Spleen (tissue), 11 donors: ENCODE data around the gene HES1. TPM values are rescaled to one million over a fixed set of nuclear protein-coding genes. Genes with fewer than 3 reads are reported as not detected.

ENCODE experiments used
- DNase-seq: peaks from one replicate; pipeline ENCODE4 v3.0.0-alpha.2; 2020
- H3K27ac ChIP-seq, 8 donors: fragments of 200-600 bp; sonication (generic) in 7 of 8; 1 replicate in 4 of 8; 2 replicates in 4 of 8; pipeline versions ENCODE4 v1.5.0 to v1.8.0; 2016 to 2021; ENCODE audit warnings: inconsistent platforms in 4 of 8, mild to moderate bottlenecking in 4 of 8, moderate library complexity in 1 of 8
- H3K27me3 ChIP-seq, 7 donors: fragments of 200-600 bp; sonication (generic) in 6 of 7; replicated peaks in 1 of 7; 1 replicate in 4 of 7; 2 replicates in 3 of 7; pipeline versions ENCODE4 v1.5.0 to v1.8.0; 2016 to 2021; ENCODE audit warnings: inconsistent platforms in 3 of 7, mild to moderate bottlenecking in 1 of 7
- H3K36me3 ChIP-seq, 6 donors: fragments of 200-600 bp; sonication (generic) in 5 of 6; 1 replicate in 4 of 6; 2 replicates in 2 of 6; pipeline versions ENCODE4 v1.5.0 to v1.8.0; 2016 to 2021; ENCODE audit warnings: inconsistent platforms in 2 of 6
- H3K4me1 ChIP-seq, 6 donors: fragments of 200-600 bp; sonication (generic) in 5 of 6; 1 replicate in 3 of 6; 2 replicates in 3 of 6; pipeline versions ENCODE4 v1.5.0 to v1.8.0; 2016 to 2021; ENCODE audit warnings: inconsistent platforms in 3 of 6
- H3K4me3 ChIP-seq, 8 donors: fragments of 200-600 bp; sonication (generic) in 7 of 8; 1 replicate in 4 of 8; 2 replicates in 4 of 8; pipeline versions ENCODE4 v1.5.0 to v1.8.0; 2016 to 2021; ENCODE audit warnings: inconsistent platforms in 4 of 8, mild to moderate bottlenecking in 4 of 8, moderate library complexity in 2 of 8
- H3K9me3 ChIP-seq, 8 donors: fragments of 200-600 bp; sonication (generic) in 7 of 8; 1 replicate in 4 of 8; 2 replicates in 4 of 8; pipeline versions ENCODE4 v1.5.0 to v1.8.0; 2016 to 2021; ENCODE audit warnings: inconsistent platforms in 4 of 8
- POLR2A ChIP-seq, 3 donors: fragments of 450-650 bp; IDR thresholded peaks; one replicate each; pipeline ENCODE4 v1.5.1; 2017; ENCODE audit warnings: antibody characterized with exemption in 3 of 3, mild to moderate bottlenecking in 1 of 3
- POLR2AphosphoS5 ChIP-seq, 3 donors: sonication (generic); formaldehyde crosslinking; IDR thresholded peaks; one replicate each; pipeline ENCODE4 v1.5.1; 2017; ENCODE audit warnings: antibody characterized with exemption in 3 of 3
- WGBS, 5 donors: extraction: QIAGEN DNeasy Blood & Tissue Kit in 3 of 5; methylation state at CpG; one replicate each; pipeline versions ENCODE4 v1.1.5 to v1.1.7; 2013 to 2018; 5-methylcytosine and 5-hydroxymethylcytosine counted together
- intact Hi-C: fragments of 100-400 bp; cut with DNase I; formaldehyde crosslinking; loops from one replicate; pipeline ENCODE4 v1.15.0; 2023; ENCODE audit warnings: low total_unique reads
- polyA plus RNA-seq, 3 donors: library from polyadenylated mRNA; stranded (reverse); fragments of 200-250 nt; gene quantifications; one replicate each; pipeline ENCODE4 v1.2.1, GENCODE V29; 2013
- total RNA-seq, 7 donors: library from RNA; depleted of rRNA in 3 of 7; stranded (reverse); fragments of >200 nt in 3 of 7; fragmentation: NEBNext Ultra II Directional in 4 of 7; extraction: Animal tissue kit (Norgen Biotek cat#: 25700) in 4 of 7; gene quantifications; one replicate each; pipeline versions ENCODE4 v1.1.0 to v1.2.1, GENCODE V29; 2016 to 2021
- TF ChIP-seq, protein P1 (sequence below), 11 experiments: fragments of 200-600 bp in 7 of 11; fragments of 450-650 bp in 4 of 11; sonication (generic) in 4 of 11; IDR thresholded peaks in 8 of 11; conservative IDR thresholded peaks in 3 of 11; 1 replicate in 7 of 11; 2 replicates in 4 of 11; pipeline versions ENCODE4 v1.4.0 to v1.8.0; 2016 to 2021; ENCODE audit warnings: antibody characterized with exemption in 11 of 11, inconsistent platforms in 4 of 11, mild to moderate bottlenecking in 1 of 11
- donor health status: healthy with polysubstance abuse.
- donor health status: DM: no; HTN: no; CAD: no; lungs with moderate emphysema.
- donor health status: DM: no; HTN: no; CAD: no.
- donor health status: Bipolar disorder and iron deficiency.
- donor health status: healthy.
- donor health status: DM: no; HTN: no; CAD: no.
- donor health status: DM: yes; HTN: yes; CAD: no.

Gene HES1
- total and polyA plus RNA-seq, 10 donors = 17.7 to 59.6 (median 40.0) TPM

DNA sequence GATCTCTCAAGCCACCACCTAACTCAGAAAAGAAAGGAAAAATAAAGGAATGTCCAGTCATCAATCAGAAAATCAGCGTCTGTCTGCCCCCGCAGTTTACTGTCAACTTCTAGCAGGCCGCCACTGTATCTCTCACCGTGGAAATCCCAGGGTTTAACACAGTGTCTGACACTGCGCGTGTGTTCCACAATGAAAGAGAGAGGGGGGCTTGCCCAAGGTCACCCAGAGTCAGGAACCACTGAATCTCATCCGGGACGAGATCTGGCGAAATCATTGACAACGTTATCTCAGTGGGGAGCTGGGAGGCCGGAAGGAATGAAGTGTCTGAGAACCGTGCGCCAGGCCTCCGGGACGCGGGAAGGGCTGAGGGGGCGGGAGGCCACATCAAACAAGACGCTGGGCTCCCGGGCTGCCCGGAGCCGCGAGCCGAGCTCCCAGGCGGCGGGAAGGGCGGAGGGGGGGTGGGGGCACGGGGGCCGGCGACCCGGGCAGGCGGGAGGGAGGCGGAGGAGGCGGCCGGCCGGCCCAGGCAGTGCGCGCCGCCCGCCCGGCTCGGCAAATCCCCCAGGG lies 2.2 kb upstream of the HES1 start:
- intact Hi-C loops = loop anchor here (10.0 kb wide), 1 partner anchor 469 kb away; no protein-coding TSS in a partner anchor
- Histone ChIP-seq H3K36me3 (peaks cover 0 to 9% (median 0%) of the 10 kb centered on the region in 6 donors), H3K4me1 (peaks cover 19 to 95% (median 83%) of the 10 kb centered on the region in 6 donors), H3K27ac (peak overlapping the region in 7 of 8 donors; percentile 48 to 95 (median 73)), H3K9me3 (no peaks in the 10 kb centered on the region), H3K4me3 (peak overlapping the region in 7 of 8 donors; percentile 0 to 75 (median 62)), H3K27me3 (peaks cover 0 to 79% (median 3%) of the 10 kb centered on the region in 7 donors)
- no peak for DNase-seq
- no peak for TF ChIP-seq POLR2A (IDR thresholded peaks at IDR 0.05)
- TF ChIP-seq POLR2AphosphoS5 (IDR thresholded peaks at IDR 0.05) = peak in 2 of 3 donors; percentile 44 to 59
- 5 to 6% (median 5%) methylated on average over 17 to 41 of the region's 41 CpGs for WGBS, 5 donors

DNA sequence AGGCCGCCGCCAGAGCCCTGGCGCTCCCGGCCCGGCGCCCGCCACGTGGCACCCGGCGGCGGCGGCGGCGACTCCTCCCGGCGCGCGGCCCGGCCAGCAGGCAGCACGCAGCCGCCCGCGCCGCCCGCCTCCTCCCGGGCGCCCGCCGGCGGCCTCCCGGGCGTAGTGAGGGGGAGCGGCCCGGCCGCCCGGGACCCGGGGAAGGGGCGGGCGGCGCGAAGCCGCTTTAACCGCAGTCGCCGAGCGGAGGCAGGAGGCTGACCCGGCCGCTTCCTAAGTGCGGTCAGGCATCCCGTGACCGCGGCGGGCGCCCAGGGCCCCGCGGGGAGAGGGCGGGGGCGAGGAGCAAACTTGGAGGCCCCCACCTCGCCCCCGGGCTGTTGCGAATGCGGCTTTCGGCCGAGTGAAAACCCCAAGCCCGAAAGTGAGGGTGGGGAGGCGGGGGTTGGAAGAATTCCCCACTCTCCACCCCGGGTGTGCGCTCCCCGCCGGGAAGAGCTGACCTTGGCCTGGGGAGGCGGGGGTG lies 1.7 kb upstream of the HES1 start:
- Histone ChIP-seq H3K36me3 (peaks cover 0 to 12% (median 0%) of the 10 kb centered on the region in 6 donors), H3K9me3 (no peaks in the 10 kb centered on the region), H3K4me3 (peak overlapping the region; percentile 47 to 75 (median 66)), H3K4me1 (peaks cover 24 to 97% (median 88%) of the 10 kb centered on the region in 6 donors), H3K27me3 (peaks cover 0 to 84% (median 3%) of the 10 kb centered on the region in 7 donors), H3K27ac (peak overlapping the region; percentile 80 to 95 (median 92))
- DNase-seq = peak; percentile 90
- intact Hi-C loops = loop anchor here (10.0 kb wide), 1 partner anchor 469 kb away; no protein-coding TSS in a partner anchor
- WGBS, 5 donors = 0% methylated on average over 4 to 70 of the region's 71 CpGs
- TF ChIP-seq POLR2A (IDR thresholded peaks at IDR 0.05) (no peak), POLR2AphosphoS5 (IDR thresholded peaks at IDR 0.05) (no peak)
- TF ChIP-seq, protein P1, sequence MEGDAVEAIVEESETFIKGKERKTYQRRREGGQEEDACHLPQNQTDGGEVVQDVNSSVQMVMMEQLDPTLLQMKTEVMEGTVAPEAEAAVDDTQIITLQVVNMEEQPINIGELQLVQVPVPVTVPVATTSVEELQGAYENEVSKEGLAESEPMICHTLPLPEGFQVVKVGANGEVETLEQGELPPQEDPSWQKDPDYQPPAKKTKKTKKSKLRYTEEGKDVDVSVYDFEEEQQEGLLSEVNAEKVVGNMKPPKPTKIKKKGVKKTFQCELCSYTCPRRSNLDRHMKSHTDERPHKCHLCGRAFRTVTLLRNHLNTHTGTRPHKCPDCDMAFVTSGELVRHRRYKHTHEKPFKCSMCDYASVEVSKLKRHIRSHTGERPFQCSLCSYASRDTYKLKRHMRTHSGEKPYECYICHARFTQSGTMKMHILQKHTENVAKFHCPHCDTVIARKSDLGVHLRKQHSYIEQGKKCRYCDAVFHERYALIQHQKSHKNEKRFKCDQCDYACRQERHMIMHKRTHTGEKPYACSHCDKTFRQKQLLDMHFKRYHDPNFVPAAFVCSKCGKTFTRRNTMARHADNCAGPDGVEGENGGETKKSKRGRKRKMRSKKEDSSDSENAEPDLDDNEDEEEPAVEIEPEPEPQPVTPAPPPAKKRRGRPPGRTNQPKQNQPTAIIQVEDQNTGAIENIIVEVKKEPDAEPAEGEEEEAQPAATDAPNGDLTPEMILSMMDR (IDR thresholded peaks at IDR 0.05 in 8 of 11, conservative IDR thresholded peaks at IDR 0.05 in 3 of 11) = peak in 1 of 11 experiments; percentile 6

DNA sequence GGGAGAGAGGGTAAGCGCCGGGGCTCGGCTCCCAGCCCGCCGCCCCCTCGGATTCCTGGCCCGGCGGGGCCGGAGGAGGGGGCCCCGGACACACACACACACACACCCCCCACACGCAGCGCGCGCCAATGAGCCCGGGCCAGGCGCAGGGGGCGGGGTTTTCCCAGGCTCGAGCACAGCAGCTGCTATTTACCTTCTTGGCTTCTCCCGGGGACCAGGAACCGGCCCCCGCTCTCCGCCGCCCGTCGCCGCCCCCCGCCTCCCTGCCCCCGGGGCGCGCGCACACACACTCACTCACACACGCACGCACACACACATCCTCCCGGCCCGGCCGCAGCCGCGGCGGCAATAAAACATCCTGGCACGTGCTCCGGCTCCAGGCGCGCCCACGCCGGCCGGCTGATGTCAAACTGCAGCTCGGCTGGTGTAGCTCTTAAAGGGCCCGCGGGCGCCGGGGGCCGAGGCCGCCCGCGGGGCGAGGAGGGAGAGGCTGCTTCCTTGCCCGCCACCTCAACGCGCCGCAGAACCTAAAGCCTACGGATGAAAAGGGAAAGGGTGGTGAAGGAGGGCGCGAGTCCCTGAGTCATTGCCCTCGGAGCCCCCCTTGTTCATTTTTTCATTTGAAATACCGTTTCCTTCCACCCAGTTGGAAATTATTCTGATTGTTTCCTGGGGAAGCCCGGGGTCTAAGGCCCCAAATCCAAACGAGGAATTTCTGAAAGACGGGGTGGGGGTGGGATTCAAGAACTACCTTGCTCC lies 1.0 kb upstream of the HES1 start:
- Histone ChIP-seq H3K9me3 (no peaks in the 10 kb centered on the region), H3K4me1 (peaks cover 30 to 97% (median 91%) of the 10 kb centered on the region in 6 donors), H3K27me3 (peaks cover 0 to 91% (median 3%) of the 10 kb centered on the region in 7 donors), H3K27ac (peak overlapping the region; percentile 80 to 95 (median 92)), H3K36me3 (peaks cover 0 to 12% (median 0%) of the 10 kb centered on the region in 6 donors), H3K4me3 (peak overlapping the region; percentile 47 to 75 (median 66))
- WGBS, 5 donors = 0 to 1% (median 1%) methylated on average over 41 to 66 of the region's 68 CpGs
- TF ChIP-seq, protein P1 (IDR thresholded peaks at IDR 0.05 in 8 of 11, conservative IDR thresholded peaks at IDR 0.05 in 3 of 11) = no peak
- peak; percentile 90 to 95 (median 92) for TF ChIP-seq POLR2AphosphoS5 (IDR thresholded peaks at IDR 0.05)
- peak in 1 of 3 donors; percentile 44 for TF ChIP-seq POLR2A (IDR thresholded peaks at IDR 0.05)
- intact Hi-C loops = loop anchor here (5.0 to 10.0 kb wide), 3 partner anchors 182 to 470 kb away; no protein-coding TSS in a partner anchor
- peak; percentile 96 for DNase-seq

DNA sequence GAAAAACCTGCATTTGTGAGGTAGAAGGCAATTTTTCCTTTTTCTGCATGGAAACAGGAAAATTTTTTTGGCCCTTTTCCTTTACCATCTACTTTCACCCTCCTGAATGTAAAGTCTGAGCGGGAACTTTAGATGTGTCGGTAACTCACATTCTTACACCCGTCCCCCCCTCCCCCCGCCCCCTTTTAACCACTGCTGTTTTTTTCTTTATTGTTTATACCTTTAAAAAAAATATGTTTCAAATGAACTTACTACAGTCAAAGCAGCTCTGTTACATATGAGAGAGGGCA lies 487 bp upstream of the HES1 start:
- Histone ChIP-seq H3K36me3 (peaks cover 0 to 12% (median 0%) of the 10 kb centered on the region in 6 donors), H3K27me3 (peaks cover 0 to 96% (median 3%) of the 10 kb centered on the region in 7 donors), H3K27ac (peak overlapping the region; percentile 80 to 95 (median 92)), H3K4me1 (peaks cover 35 to 97% (median 91%) of the 10 kb centered on the region in 6 donors), H3K9me3 (no peaks in the 10 kb centered on the region), H3K4me3 (peak overlapping the region; percentile 47 to 75 (median 66))
- 1 to 3% (median 2%) methylated on average over 4 of the region's 4 CpGs for WGBS, 5 donors
- no peak for DNase-seq
- intact Hi-C loops = loop anchor here (5.0 to 10.0 kb wide), 3 partner anchors 182 to 471 kb away; no protein-coding TSS in a partner anchor
- no peak for TF ChIP-seq POLR2A (IDR thresholded peaks at IDR 0.05)
- TF ChIP-seq POLR2AphosphoS5 (IDR thresholded peaks at IDR 0.05) = no peak
- TF ChIP-seq, protein P1 (IDR thresholded peaks at IDR 0.05 in 8 of 11, conservative IDR thresholded peaks at IDR 0.05 in 3 of 11) = no peak
